Measurements from ENCODE around the gene ARHGEF16.

Gene ARHGEF16

DNA sequence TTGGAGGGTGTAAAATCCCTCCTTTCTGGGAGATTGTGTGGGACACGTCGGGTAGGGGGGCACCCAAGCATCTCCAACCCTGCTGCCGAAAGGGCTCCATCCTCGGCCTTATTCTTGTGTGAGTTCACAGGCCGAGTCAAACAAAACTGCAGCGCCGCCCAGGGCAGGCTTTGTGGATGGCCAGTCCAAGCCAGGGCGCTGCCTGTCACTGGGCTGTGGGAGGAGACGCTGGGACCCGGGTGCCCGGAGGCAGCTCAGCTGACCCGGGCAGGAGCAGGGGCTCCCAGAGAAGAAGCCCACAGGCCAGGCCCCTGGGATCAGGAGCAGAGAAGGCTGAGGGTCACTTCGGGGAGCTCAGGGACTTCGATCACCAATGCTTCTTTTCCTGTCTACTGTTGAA lies 31.8 kb upstream of the ARHGEF16 start:
- DNase-seq (ENCODE audit: low read depth) = no peak

DNA sequence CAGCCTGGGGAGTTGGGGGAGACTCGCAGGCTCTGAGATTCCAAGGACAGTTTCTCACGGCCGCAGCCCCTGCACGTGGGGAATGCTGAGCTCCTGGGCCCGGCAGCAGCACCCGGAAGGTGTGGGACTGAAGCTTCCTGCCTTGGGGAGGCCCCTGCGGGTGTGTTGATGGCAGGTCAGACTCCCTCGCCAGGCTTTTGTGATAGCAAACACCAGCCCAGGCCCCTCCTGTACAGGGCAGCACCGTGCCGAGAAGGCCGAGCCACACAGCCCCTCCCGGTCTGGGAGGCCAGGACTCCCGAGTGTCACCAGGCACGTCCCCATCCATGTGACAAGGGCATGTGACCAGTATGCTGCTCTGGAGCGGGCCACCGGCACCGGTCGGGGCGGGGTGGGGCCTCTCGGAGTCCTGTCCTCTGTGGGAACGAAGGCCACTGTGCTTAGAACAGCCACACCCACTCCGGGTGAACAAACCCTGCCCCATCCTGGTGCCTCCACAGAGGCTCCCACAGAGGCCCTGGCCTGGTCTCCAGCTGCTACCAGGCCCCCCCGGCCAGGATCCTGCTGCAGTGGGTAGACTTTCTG lies 31.1 kb upstream of the ARHGEF16 start:
- no peak for DNase-seq (ENCODE audit: low read depth)

DNA sequence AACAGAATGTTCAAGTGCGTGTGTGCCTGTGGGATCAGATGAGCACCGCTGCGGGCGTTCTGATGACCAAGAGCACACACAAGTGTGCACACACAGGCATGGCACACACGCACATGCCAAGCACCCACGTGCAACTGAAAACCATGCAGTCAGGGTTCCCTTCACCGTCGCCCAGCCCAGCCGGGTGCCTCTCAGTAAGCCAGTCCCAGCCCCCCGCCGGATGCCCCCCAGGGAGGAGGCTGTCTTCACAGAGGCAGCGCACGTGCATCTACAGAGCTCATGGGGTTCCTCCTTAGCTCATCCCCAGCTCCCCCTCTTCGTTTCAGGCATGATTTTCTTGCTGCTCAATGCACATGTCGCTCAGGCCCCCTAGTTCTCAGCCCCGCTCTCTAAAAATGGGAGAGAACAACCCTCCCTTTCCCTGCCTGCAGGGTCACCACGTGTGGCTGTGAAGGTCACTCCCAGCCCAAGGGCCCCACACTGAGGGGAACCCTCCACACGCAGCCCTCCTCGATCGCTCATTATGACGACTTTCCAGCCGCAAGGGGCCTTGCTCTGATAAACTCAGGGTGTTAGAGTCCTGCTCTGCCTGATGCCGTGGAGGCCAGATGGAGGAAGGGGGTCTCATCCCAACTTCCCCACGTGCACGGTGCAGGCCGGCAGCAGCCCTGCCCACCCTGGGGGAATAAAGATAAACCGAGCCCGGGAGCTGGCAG lies 30.4 kb upstream of the ARHGEF16 start:
- DNase-seq (ENCODE audit: low read depth) = no peak

DNA sequence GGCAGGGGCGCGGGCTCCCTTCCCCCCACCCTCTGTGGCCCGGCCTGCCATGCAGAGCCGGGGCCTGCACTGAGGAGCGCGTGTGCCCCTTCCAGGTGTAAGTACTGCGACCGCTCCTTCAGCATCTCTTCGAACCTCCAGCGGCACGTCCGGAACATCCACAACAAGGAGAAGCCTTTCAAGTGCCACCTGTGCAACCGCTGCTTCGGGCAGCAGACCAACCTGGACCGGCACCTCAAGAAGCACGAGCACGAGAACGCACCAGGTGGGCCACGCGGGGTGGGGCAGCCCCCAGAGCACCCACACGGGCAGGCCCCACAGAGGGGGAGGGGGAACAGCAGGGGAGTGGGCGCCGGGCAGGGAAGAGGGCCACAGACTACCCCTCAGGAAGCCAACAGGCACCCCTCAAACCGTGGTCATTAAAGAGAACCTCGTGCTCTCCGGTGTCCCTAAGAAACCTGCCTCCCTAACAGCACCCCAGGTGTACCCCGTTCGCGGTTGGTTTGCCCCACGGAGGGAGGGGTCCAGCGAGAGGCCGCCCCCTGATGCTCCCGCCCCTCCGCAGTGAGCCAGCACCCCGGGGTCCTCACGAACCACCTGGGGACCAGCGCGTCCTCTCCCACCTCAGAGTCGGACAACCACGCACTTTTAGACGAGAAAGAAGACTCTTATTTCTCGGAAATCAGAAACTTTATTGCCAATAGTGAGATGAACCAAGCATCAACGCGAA lies 28.8 kb upstream of the ARHGEF16 start:
- no peak for DNase-seq (ENCODE audit: low read depth)

DNA sequence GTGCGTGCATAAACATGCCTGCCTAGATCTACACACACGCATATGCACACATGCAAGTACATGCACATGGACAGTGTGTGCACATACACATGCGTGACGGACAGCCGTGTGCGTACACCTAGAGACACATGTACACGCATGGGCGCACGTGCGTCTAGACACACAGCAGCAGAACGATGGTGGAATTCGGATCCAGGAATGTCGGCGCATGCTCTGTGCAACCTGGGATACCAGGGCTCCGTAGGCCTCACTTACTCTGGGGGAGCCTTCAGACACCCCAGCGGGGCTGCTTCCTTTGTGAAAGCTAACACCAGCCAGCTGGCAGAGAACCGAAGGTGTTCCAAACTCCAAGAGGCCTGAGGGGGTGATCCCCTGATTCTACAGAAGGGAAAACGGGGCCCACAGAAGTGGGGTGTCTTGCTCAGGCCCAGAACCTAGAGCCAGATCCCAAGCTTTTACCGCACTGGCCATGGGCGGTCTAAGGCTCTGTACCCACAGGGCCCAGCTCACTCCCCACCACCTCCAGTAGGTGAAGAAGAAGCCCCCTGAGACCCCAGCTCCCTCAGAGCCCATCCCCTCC lies 27.4 kb upstream of the ARHGEF16 start:
- DNase-seq (ENCODE audit: low read depth) = no peak

DNA sequence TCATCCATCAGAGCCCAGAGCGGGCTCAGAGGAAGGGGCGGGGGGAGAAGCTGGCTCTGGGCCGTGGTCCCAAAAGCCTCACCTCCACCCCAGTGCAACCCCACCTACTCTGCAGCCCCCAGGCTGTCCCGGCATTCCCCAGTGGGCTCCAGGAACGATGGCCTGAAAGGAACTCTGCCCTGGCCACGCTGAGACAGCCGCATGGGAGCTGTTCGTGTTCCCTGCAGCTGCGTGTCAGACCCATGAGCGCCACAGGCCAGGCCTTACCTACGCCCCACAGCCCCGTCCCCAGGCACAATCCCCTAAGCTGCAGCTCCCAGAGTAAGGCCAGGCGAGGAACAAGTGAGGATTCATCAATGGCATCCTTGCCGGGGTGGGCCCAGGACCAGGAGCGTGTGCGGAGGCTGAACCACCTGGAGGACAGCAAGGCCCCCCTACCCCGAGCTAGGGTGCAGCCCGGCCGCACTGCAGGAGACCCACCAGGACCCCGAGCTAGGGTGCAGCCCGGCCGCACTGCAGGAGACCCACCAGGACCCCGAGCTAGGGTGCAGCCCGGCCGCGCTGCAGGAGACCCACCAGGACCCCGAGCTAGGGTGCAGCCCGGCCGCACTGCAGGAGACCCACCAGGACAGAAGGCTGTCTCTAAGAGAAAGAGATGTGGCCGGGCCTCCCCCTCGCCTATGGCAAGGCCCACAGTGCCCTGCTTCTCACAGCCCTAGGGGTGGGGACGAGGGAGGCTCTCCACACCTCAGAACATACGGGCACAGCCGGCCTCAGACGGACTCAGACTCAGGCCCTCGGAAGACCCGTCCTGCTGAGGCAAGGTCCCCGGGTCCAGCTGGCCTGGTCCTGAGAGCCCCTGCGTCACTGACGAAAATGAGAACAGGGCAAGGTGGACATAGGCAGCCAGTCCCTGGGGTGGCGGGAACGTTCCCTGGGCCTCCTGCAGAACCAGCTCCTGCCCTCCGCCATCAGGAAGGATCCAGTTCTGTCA lies 26.5 kb upstream of the ARHGEF16 start:
- no peak for DNase-seq (ENCODE audit: low read depth)

DNA sequence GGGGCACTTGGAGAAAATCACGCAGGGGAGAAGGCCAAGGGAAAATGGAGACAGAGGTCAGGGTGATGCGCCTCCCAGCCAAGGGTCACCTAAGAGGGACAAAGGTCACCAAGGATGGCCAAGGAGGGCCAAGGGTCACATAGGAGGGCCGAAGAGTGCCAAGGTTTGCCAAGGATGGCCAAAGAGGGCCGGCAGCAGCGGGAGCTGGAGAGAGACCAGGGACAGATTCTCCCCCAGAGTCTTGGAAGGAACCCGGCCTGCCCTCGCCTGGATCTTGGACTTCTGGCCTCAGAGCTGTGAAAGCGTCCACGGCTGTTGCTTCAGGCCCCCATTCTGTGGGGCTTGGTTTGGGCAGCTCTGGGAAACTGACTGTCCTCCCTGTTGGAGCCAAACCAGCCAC lies 25.6 kb upstream of the ARHGEF16 start:
- no peak for DNase-seq (ENCODE audit: low read depth)

DNA sequence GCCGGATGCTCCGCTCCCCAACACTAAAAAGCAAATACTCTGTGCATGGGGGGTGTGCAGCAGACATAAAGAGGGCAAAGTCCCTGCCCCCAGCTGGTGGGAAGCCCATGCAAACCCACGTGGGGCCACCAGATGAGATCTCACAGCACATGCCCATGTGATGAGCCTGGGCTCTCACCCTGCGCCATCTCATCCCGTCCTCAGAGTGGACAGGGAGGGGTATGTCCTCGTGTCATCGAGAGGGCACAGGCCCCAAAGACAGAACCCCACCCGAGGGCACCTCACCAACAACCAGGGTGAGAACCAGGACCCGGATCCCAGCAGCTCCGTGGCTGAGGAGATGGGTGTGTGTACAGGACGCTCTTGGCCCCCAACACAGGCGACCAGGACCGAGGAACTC lies 25.1 kb upstream of the ARHGEF16 start:
- no peak for DNase-seq (ENCODE audit: low read depth)

DNA sequence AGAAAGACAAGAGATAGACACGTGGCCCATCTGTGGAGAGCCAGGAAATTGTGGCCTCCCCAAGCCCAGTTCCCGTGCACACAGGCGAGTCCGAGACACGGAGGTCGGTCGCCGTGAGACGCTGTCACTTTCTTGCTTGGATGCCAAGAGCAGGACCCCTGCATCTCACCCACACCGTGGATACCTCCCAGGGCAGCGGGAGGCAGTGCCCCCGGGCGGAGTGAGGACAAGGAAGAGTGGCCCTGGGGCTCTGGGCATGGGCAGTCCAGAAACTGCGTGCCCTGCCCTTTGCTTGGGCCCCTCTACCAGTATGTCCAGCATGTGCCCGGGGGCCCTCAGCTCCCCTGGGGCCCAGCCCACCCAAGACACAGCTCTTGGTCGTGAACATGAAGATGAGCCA lies 24.7 kb upstream of the ARHGEF16 start:
- no peak for DNase-seq (ENCODE audit: low read depth)

DNA sequence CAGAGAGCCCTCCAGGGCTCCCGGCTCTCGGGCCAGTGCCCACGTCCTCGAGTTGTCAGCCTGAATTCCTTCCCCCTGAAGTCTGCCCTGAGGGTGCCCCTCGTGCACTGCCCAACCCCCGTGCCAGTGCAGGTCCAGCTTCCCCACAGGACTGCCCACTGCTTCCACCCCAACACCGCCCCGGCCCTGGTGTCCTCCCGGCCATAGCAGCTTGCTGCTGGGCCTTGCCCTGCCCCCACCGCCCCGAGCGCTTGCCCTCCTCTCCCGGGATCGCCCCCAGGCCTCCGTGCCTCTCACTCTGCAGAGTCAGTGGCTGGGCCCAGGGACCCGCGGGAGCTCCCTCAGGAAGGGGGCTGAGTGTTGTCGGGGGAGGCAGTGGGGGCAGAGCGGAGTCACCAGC lies 24.1 kb upstream of the ARHGEF16 start:
- no peak for DNase-seq (ENCODE audit: low read depth)

DNA sequence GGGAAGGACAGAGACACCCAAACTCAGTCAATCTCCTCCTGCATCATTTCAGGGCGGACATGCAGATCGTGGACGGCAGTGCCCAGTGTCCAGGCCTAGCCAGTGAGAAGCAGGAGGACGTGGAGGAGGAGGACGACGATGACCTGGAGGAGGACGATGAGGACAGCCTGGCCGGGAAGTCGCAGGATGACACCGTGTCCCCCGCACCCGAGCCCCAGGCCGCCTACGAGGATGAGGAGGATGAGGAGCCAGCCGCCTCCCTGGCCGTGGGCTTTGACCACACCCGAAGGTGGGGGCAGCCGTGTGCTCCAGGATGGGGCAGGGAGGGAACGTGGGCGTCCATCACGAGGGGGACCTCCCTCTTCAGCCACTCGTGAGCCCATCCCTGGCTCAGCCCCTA lies 23.6 kb upstream of the ARHGEF16 start:
- DNase-seq (ENCODE audit: low read depth) = no peak

DNA sequence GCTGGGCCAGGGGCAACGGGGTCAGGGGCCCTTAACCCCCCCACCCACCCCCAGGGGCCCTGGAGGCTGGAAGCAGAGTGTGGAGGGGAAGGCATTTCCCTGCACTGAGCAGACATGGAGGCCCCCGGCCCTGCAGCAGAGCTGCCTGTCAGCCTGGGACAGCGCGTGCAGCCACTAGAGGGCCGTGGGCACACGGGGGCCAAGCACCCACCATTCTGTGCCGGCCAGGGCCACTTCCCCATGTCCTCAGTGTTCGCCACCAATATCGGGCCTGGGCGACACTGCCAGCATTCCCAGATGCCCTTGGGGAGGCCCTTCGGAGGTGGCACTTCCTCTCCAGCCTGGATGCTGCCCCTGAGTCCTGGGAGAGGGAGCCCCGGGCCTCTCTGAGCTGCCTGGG lies 23.2 kb upstream of the ARHGEF16 start:
- DNase-seq (ENCODE audit: low read depth) = no peak

DNA sequence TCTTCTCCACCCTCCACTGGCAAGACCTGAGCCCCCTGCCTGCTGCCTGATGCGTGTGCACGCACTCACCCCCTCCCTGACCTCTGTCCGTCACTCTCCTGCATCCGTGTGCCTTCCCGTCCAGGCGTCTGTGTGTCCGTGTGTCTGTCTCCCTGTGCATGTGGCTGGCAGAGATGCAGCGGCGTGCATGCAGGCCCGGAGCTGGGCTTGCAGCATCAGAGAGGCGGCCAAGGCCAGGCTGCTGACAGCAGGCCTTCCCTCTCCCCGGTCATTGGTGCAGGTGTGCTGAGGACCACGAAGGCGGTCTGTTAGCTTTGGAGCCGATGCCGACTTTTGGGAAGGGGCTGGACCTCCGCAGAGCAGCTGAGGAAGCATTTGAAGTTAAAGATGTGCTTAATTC lies 22.8 kb upstream of the ARHGEF16 start:
- DNase-seq (ENCODE audit: low read depth) = no peak

DNA sequence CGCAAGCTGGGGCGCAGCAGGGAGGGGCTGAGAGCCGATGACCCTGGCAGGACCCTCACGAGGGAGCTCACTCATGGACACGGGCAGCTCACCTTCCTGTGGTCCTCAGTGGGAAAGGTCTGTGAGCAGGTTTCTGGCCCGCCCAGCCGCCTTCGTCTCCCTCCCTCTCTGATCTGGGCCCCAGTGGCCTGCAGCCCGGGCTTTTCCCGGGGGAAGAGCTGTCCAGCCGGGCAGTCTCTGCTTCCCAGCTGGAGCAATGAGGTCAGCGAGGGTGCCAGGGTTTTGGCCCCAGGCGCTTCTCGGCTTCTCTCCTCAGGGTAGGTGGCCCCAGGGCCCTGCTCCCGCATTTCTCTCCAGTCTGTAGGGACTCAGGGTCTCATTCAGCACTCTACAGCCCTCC lies 22.2 kb upstream of the ARHGEF16 start:
- no peak for DNase-seq (ENCODE audit: low read depth)

DNA sequence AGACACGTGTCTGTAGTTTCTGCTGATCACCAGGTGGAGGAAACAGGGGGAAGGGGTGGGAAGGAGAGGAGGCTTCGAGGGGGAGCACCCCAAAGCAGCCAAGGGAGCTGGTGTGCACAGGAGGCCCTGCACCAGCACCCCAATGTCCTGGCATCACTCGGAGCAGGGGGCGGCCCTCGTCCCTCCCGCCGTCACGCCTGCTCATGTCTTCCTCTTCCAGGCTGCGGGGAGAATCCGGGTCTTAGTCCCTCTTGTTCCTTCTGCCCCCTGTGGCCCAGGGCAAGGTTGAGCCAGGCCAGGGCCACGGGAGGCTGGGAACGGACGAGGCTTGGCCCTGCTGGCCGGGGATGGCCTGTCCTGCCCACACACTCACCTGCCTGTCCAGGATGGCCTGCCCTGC lies 21.4 kb upstream of the ARHGEF16 start:
- DNase-seq (ENCODE audit: low read depth) = no peak

DNA sequence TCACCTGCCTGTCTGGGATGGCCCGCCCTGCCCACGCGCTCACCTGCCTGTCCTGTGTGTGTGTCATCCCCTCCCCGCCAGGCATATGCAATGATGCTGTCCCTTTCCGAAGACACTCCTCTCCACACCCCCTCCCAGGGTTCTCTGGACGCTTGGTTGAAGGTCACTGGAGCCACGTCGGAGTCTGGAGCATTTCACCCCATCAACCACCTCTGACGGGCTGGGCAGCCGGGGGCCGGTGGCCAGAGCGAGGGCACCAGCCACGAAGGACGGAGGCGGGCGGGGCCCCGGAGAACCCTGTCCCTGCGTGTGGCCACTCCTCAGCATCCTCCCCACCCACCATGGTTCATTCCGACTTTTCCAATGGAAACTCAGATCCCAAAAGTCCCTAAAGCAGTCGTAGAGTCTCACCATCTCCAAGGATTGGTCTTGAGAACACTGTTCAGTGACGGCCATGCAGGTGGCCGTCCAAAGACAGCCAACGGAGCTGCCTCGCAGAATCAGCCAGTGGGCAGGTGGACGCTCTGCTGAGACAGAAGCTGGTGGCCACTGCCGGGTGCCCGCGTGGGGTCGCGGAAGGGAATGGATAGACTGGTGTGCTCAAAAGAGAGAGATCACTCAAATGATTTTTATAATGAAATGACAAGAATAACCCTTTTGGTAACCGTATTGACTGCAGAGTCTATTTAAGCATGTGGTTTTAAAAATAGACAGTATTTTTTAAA lies 20.7 kb upstream of the ARHGEF16 start:
- no peak for DNase-seq (ENCODE audit: low read depth)

DNA sequence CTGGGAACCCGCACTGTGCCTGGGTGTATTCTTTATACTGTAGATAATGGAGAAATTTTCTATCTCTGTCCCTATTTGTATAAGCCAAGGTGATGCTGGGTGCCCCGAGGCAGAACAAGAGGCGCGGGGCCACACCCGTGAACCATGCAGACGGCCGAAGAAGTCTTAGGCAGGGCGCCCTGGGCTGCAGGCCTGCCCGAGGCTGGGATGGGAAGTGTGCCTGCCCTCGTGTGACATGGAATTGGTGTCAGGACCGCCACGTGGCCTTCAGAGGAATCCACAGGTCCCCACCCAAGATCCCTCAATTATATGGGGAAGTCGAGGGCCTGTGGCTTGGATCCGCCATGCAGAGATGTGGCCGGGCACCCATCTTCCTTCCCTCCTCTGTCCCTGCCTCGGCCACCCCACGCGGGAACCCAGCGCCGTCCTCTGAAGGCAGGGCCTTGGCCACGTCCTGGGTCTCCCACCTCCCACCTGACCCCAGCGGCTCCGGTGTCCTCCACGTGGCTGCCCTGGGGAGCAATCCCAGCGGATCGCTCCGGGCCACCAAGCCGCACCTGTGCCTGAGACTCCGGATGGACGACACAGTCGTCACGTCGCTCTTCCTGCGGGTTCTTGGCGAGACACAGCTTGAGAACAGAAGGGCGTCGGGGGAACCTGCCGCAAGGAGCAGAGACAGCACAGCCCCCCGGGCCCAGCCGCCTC lies 19.9 kb upstream of the ARHGEF16 start:
- no peak for DNase-seq (ENCODE audit: low read depth)

DNA sequence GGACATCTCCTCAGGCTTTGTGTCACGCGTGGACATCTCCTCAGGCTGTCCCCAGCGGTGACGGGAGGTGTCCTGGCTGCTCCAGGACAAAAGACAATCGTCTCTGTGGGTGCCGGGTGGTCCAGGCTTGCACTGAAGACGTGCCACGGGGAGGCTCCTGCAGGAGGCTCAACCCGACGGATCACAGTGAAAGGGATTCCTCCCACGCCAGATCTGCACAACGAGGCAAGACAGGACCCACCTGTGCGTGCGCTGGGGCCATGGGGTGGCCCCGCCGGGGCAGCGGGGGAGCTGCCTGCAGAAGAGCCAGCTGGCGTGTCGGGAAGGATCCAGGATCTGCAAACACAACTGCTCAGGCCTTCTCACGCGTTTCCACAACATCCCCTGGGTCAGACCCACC lies 18.8 kb upstream of the ARHGEF16 start:
- DNase-seq (ENCODE audit: low read depth) = no peak

DNA sequence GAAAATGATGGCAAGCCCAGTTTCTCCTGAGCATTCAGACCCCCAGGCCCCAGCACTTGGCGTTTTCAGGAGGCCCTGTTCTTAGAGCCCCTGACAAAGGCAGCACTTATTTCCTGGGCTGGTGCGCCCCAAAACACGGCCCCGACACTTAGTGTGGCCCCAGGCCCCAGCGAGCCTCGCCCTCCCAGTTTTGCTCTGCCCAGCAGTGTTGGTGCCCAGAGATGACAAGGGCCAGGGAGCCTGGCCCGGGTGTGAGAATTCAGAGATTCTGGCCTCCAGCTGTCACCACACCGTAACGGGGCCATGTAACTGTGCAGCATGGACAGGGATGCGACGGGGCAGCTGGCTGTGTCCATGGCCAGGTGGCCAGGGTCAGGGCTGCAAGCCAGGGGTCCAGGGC lies 18.0 kb upstream of the ARHGEF16 start:
- DNase-seq (ENCODE audit: low read depth) = no peak

DNA sequence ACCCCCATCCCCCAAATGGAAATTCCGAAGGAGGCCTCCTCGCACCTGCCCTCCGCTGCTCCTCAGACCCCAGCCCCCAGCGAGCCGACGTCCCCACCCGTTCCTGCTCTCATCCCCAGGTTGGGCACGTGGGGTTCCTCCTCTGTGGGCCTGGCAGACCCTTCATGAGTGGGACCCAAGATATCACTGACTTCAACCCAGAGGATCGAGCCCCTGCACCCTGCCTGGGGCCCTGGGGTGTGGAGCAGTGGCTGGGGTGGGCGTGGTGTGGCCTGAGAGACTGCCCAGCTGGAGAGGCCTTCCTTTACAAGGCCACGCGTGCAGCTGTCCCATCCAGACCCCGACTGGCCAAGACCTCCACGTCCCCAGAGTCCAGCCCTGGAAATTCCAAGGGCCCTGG lies 17.6 kb upstream of the ARHGEF16 start:
- no peak for DNase-seq (ENCODE audit: low read depth)
